Left colon (tissue), 2 donors: ENCODE measurements around the gene WFIKKN1. TPM values are rescaled to one million over a fixed set of nuclear protein-coding genes. Genes with fewer than 3 reads are reported as not detected.

ENCODE experiments used
- ATAC-seq: fragments of 200-7000 bp; cut with Tn5 transposase; one replicate; pipeline ENCODE4 v1.9.1; 2020; ENCODE audit warnings: mild to moderate bottlenecking, moderate library complexity
- DNase-seq, 2 donors: peaks; one replicate each; pipeline ENCODE4 v3.0.0-alpha.2; 2020
- intact Hi-C, 2 donors: fragments of 100-400 bp; cut with DNase I in 1 of 2; cut with micrococcal nuclease in 1 of 2; formaldehyde crosslinking; loops; one replicate each; pipeline versions ENCODE4 v1.11.2 to v1.14.0; 2022; cut with DNase I, micrococcal nuclease
- total RNA-seq, 2 donors: library from RNA; stranded (reverse); fragmentation: NEBNext Ultra II Directional; extraction: Animal tissue kit (Norgen Biotek cat#: 25700); gene quantifications; one replicate each; pipeline ENCODE4 v1.2.1, GENCODE V29; 2021
- donor health status: DM: no; HTN: no; CAD: no.
- donor health status: DM: yes; HTN: yes; CAD: no.

WFIKKN1 gene
- total RNA-seq, 2 donors from 2014 or later = 0.64 to 3.6 TPM

- peak; percentile 3 for ATAC-seq
- intact Hi-C loops = no loop called here
- peak; percentile 63 to 87 for DNase-seq
Measured at GRCh38 chr16:645852-646678, 15.3 kb downstream of the WFIKKN1 start.

DNA sequence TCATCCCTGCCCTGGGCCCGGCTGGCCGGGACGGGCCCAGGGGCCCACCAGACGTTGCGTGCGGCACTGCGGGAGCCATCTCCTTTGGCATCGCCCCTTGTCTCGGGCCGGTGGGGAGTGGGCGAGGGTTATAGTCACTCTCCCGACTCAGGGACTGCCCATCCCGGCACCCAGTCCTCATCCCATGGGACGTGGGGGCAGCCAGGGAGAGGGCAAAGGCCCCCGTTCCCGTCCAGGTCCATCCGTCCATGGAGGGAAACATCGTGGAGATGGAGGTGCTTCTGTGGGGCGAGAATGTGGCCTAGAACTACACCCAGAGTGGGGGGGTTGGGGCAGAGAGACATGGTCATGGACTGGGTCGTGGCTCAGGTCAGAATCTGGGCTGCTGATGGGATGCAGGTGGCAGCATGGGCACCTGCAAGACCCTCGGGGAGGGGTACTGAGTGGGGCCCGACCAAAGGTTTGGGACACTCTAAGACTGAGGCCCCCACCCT, 15.9 kb downstream of the WFIKKN1 start:
- ATAC-seq (no peak), DNase-seq (no peak)
- intact Hi-C loops = no loop called here

- ATAC-seq (peak; percentile 30), DNase-seq (peak; percentile 61 to 64)
- intact Hi-C loops = no loop called here
Measured at GRCh38 chr16:647173-647902, 16.6 kb downstream of the WFIKKN1 start.

- DNase-seq = peak; percentile 85 to 88
- peak; percentile 59 for ATAC-seq
- intact Hi-C loops = no loop called here
Measured at GRCh38 chr16:648071-648780, 17.4 kb downstream of the WFIKKN1 start.

DNA sequence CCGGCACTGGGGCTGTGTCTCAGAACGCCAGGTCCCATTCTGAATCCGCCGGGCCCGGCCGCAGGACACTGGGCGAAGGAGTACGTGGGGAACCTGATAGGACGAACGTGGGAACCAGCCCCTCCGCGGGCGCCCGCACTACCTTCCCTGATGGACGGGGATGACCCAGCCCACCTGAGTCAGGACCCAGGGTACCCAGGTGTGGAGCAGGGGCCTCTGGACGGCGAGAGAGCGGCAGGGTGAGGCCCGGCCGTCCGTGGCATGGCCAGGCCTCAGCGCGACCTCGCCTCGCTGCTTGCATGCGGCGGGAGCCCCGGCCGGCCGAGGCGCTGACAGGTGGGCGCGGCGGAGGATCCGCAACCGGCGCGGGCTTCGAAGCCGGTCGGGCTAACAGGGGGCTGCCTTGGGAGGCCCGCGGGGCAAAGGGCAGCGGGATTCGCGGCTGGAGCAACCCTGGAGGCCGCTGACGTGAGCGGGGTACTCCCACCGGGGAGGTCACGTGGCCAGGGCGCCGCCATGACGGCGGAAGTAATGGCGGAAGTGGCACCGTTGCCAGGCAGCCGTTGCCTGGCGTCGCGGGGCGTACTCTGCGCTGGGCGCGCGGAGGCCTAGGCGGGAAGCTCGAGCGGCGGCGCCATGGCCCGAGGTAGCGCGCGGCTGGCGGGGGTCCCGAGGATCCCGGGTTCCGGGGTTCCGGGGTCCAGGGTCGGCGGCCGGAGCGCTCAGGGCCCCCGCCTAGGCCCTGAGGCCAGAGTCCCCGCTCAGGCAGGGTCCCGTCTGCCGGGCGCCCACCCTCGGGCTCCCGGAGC, 18.2 kb downstream of the WFIKKN1 start, which contains the start of gene WDR90:
Gene WDR90, plus strand, starts transcription at position 585 of the 809 bp plus-strand sequence. Its CDS starts 52 bp downstream, at position 637.
- intact Hi-C loops = no loop called here
- DNase-seq = peak; percentile 95 to 96

GRCh38 chr16:649631-650030, 18.8 kb downstream of the WFIKKN1 start:
- no peak for DNase-seq
- intact Hi-C loops = no loop called here
- ATAC-seq = no peak

More for the DNA sequence above, 18.2 kb downstream of the WFIKKN1 start, which contains the start of gene WDR90:
- ATAC-seq = peak; percentile 72

DNA sequence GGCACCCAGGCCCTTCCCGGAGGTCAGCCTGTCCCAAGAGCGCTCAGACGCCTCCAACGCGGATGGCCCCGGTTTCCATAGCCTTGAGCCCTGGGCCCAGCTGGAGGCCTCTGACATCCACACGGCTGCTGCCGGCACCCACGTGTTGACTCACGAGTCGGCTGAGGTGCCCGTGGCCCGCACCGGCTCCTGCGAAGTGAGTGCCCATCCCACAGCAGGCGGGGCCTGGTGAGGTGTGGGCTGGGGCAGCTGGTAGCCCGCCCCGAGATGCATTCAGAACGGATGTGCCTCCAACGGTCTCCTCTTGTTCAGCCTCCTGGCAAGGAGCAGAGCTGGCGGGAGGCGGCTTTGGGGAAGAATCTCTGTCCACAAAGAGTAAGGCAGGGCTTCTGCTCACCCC, 21.1 kb downstream of the WFIKKN1 start:
- no peak for DNase-seq
- intact Hi-C loops = no loop called here
- ATAC-seq = no peak

- intact Hi-C loops = no loop called here
- DNase-seq = no peak
- ATAC-seq = no peak
Measured at GRCh38 chr16:652454-653305, 21.9 kb downstream of the WFIKKN1 start.

DNA sequence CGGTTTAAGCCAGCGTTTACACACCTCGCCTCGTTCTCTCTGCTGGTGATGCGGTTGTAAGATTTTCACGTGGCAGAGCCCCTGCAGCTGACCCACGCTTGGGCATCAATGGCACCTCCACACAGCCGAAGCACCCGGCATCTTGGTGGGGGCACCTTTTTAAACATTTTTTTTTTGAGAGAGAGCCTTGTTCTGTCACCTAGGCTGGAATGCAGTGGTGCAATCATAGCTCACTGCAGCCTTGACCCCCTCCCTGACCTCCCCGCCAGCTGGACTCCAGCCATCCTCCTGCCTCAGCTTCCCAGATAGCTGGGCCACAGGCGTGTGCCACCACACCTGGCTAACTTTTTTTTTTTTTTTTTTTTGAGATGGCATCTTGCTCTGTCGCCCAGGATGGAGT, 23.2 kb downstream of the WFIKKN1 start:
- intact Hi-C loops = no loop called here
- ATAC-seq (no peak), DNase-seq (no peak)

GRCh38 chr16:657487-657886, 26.7 kb downstream of the WFIKKN1 start:
- intact Hi-C loops = no loop called here
- no peak for ATAC-seq

DNA sequence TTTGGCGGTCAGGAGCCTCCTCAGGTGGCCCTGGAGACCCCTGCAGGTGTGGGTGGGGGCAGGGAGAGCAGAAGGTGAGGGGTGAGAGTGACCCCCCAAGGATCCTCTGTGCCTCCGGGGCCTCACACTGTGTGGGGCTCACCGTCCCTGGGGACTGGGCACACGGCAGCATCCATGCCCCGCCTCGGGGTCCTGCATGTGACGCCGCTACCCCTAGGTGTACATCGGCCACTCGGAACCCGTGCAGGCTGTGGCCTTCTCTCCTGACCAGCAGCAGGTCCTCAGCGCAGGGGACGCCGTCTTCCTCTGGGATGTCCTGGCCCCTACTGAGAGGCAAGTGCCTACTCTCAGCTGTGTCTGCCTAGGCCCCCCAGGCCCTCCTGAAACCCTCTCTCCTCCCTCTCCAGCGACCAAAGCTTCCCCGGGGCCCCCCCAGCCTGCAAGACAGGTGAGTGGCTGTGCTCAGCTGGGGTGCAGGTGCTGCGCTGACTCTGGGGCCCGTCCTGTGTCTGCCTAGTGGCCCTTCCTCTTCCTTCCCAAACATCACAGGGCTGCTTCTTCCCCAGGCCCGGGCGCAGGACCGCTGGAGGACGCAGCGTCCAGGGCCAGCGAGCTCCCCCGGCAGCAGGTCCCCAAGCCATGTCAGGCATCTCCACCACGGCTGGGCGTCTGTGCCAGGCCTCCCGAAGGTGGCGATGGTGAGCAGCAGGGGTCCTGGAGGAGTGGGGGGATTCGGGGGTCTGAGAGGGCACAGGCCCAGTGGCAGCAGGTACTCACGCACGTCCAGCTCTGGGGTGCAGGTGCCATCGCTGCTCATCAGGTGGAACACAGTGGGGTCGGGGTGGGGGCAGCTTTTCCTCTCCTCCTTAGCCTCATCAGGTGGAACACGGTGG, 28.1 kb downstream of the WFIKKN1 start:
- DNase-seq = no peak
- ATAC-seq = no peak
- intact Hi-C loops = no loop called here

More at GRCh38 chr16:657487-657886, 26.7 kb downstream of the WFIKKN1 start:
- DNase-seq = no peak

DNA sequence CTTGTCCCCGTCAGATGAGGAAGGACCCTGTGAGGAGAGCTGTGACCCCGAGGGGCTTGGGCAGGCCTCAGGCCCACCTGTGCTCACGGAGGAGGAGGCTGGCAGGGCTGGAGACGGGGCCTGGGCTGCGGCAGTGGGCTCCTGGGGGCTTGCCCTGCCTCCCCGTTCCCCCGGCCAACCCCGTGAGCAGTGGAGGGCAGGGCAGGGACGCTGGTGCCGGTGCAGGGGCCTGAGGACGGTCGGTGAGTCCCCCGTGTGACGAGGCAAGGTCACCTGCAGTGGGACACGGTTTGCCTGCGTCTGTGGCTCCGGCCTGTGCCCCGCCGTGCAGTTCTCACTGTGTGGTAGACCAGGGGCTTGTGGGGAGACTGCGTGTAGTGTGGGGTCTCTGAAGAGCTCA, 28.8 kb downstream of the WFIKKN1 start:
- no peak for DNase-seq
- ATAC-seq = no peak
- intact Hi-C loops = no loop called here

GRCh38 chr16:660132-660458, 29.3 kb downstream of the WFIKKN1 start:
- intact Hi-C loops = no loop called here
- no peak for ATAC-seq

GRCh38 chr16:660459-661183, 29.8 kb downstream of the WFIKKN1 start:
- ATAC-seq (peak; percentile 92), DNase-seq (peak; percentile 91 to 94)
- intact Hi-C loops = no loop called here

More at GRCh38 chr16:660132-660458, 29.3 kb downstream of the WFIKKN1 start:
- DNase-seq = no peak

- DNase-seq (peak; percentile 37 to 48), ATAC-seq (no peak)
- intact Hi-C loops = no loop called here
Measured at GRCh38 chr16:661184-661821, 30.5 kb downstream of the WFIKKN1 start.

GRCh38 chr16:662095-662494, 31.3 kb downstream of the WFIKKN1 start:
- ATAC-seq (no peak), DNase-seq (no peak)
- intact Hi-C loops = no loop called here
